NCI-H128 (cell line): ENCODE results near the gene SLC66A1.

Experiments used
- DNase-seq: peaks from one replicate; lab custom pipeline; 2025; ENCODE audit not compliant: unreplicated experiment; lab: John Stamatoyannopoulos, UW

Gene SLC66A1

DNA sequence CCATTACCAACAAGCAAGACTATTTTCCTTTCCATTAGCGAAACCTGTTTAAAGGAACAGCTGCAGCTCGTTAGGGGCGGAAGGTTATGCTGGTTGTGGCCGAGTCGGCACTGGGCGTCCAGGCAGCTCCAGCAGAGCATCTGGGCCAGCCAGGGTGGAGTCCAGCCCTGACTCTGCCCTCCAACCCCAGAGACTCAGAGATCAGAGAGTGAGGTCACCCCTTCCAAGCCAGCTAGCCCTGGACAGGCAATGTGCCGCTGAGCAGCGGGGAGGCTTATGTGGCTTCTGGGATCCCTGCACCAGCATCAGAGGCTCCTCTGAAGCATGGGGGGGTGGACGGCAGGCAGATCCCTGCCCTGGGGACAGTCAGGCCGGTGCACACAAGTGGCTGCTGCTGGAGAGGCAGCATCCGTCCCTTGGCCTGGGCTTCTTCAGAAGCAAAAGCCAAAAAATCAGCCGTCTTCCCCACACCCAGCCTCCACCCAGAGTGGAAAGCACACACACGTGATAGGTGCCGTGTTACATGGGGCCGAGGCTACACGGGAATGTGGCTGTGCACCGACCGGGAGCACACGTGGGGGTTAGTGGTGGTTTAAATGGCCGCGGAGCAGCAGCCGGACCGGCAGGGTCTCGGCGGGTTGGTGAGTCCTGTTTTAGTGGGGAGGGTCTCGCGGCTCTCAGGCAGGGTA lies 30.1 kb downstream of the SLC66A1 start:
- DNase-seq = no peak

DNA sequence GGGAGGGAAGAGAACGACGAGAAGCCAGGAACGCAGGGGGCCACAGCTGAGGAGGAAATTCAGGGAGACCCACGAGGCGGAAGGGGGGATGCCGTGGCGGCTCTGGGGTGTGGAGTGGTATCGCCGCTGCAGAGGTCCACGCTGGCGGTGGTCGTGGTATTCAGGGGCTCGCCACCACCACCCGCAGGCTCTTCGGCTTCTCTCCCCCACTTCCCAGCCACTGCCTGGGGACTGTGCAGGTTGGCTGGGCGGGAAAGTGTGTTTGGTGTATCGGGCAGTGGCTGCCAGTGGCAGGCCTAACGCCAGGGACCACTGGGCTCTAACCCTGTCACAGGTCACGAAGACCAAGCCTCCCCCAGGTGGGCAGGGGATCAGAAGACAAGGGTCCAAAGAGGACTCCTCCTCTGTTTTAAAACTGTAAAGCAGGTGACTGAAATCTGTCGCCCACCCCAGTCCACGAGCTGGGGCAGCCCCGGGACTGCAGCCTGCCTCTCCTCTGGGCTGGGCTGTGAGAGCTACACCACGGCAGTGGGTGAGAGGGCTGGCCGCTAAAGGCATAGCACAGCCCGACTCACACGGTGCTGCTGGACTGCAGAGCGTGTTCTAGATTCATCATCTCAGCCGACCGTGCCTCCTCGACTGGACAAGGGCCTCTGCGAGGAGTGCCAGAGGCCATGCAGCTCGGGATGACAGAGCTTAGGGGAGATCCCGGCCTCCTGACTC lies 30.9 kb downstream of the SLC66A1 start:
- no peak for DNase-seq

DNA sequence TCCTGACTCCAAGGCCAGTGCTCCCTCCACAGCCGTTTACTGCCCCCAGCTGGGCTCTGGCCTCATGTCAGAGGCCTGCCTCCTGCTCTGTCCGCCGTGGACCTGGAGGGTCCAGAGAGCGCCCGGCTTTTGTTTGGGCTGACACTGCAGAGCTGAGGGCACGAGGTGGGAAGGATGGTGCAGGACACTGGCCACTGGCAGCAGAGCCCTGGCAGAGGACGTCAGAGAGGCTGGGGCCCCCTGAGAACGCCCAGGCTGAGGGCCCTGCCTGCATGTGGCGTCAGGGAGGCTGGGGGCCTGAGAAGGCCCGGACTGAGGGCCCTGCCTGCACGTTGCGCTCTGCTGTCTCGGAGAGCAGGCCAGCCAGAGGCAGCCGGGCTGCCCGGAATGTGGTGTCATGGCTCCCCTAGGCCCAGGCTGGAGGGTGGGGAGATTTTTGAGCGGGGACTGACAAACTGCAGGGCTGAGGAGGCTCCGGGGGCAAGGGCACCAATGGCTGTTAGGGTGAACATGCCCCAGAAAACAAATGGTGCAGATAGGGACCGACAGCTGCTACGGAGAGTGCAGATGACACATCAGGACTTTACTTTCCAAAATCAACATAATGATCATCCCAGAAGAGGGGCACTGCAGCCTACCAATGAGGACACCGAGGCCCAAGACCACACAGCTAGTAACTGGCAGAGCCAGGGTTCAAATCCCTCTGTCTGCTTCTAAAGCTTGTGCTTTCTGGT lies 31.7 kb downstream of the SLC66A1 start:
- no peak for DNase-seq

DNA sequence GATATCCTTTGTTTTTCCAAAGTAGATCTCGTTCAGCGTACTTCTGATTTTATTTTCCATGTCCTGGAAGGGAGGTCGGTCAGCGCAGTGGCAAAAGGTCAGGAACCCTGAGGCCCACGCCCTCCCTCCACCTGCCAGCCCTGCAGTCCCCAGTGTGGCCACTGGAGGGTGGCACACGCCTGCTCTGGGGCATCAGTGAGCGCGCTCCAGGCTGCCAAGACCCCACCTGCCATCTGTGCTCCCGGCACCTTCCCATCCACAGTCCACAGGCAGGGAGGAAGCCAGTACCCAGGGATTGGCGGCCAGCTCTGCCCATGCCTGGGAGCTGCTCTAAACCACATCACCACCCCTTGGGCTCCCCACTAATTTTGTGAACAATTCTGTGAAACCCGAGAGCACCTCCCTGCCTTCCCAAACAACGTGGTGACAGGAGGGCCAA lies 32.3 kb downstream of the SLC66A1 start:
- no peak for DNase-seq

DNA sequence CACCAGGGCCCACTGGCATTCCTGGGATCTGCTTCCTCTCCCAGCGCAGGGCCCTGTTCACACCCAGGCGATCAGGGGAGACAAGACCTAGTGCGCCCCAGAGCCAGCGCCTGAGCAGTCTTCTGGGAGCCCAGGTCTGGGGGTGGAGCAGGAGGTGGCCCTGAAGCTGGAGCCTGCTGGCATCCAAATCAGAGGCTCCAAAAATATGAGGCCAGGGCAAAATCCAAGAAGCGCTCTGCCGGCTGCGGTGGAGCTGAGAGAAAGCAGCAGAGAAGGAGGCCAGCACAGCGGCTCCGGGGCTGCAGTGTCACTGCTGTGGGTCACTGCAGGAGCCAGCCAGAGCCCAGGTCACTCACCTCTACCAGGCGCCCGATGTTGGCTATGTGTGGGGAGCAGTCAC lies 32.7 kb downstream of the SLC66A1 start:
- no peak for DNase-seq

DNA sequence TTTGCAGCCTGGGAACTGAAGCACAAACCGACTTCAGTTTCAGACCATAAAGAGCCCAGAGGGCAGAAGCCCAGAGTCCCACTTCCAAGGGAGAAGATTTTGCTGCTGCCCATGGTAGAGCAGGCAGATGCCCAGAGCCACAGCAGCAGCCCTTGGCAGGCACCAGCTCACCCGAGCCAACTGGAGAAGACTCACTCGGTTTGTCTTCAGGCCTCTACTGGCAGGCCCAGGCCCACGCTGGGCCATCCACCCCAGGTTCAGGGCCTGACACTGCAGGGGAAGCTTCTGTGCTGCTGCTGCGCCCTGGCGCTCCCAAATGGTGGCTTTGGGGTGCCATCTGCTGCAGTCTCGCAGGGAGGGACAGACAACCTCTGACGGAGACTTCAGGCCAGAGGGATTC lies 33.3 kb downstream of the SLC66A1 start:
- no peak for DNase-seq

DNA sequence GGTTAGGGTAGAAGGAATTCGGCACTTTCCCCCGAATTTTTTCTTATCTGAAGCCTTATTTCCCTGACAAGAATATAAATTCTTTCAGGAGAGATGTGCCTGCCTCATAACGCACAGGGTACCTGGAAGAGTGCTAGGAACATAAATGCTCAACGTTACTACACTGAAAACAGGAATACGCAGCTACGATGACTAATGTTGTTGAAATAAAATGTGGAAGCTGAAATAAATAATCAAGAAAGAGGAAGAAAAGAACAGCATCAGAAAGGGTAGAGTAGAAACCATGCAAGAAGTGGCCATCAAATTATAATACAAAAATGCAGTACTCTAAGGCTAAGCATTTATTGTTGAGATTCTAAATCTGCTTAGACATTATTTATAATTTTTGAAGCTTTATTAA lies 33.9 kb downstream of the SLC66A1 start:
- DNase-seq = no peak

DNA sequence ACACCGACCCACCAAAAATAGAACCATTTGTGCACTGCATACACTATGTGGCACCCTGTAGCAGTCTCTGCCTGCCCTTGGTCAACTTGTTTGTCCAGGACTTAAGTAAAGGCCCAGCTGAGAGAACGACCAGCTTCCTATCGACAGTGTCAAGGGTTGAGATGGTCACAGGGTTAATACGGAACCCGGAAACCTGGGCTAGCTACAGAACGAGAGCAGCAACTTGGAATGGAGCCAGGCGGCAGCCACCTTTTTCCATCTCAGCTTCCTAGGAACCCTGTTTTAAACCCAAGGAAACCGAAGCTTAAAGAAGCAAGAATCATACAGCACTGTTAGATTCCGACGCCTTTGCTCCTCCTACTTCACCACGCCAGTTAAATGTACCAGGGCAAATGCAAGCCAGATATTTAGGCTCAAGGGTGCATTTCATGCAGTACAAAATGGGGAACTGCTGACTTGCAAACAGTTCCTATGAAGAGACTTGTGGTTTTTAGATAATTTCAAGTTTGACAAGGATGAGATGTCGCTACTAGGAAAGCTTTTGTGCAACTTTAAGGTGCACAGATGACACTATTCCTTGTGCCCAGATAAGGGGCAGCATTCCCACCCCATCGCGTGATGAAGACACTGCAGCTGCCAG lies 35.5 kb downstream of the SLC66A1 start:
- no peak for DNase-seq

DNA sequence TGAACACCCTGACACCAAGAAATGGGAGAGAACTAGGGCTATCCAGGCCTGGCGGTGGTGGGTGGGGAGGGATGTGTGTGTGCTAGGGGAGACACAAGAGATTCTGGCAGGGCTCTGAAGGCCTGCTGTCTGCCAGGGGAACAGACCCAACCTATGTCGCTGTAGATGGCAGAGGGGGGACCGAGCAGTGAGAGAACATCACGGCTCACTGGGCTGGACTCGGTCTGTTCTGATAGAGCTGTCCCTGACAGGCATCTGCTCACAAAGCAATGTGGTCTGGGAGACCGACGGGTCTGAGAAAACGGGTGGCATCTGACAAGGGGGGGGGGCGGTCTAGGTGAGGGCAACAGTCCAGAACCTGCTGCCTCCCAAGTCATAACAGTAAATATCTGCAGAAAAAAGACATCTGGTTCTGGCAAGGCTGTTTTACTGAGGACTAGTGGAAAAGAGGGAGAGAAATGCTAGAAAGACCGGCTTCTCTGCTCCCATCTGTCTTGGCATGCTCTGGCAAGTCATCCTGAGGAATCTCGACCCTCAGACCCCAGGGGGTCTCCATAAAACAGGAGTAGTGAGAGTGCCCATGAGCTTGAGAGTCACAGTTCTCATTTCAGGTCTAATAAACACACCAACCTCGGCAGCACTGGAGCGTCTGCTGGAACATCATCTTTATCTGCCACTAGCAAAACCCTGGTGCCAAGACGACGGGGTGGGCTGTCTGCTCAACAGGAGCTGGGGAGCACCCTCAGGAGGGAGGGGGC lies 36.5 kb downstream of the SLC66A1 start:
- no peak for DNase-seq

DNA sequence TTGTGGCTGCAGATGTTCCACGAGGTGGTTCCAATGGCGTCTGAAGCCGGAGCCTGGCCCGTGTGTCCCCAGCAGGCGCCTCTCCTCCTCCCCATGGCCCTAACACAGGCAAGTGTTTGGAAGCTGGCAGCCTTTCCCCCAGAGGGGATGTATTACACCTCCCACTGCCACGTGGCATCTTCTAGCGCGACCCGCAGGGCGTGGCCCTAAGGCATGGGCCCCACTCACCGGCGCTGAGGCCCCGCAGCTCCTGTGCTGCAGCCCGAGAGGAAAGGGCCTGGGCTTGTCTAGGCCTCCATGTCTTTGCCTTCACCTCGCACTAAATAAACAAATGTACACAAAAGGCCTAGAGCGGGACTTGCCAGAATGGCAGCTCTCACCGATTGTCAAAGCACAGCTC lies 37.9 kb downstream of the SLC66A1 start:
- DNase-seq = no peak

DNA sequence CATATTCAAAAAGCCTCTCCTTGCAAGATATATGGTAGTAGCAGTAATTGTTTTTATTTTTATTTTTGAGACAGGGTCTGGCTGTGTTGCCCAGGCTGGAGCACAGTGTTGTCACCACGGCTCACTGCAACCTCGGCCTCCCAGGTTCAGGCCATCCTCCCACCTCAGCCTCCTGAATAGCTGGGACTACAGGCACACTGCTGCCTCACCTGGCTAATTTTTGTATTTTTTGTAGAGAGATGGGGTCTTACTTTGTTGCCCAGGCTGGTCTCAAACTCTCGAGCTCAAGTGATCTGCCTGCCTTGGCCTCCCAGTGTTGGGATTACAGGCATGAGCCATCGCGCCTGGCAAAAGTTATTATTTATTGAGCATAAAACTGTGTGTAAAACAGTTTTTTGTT lies 38.4 kb downstream of the SLC66A1 start:
- no peak for DNase-seq

DNA sequence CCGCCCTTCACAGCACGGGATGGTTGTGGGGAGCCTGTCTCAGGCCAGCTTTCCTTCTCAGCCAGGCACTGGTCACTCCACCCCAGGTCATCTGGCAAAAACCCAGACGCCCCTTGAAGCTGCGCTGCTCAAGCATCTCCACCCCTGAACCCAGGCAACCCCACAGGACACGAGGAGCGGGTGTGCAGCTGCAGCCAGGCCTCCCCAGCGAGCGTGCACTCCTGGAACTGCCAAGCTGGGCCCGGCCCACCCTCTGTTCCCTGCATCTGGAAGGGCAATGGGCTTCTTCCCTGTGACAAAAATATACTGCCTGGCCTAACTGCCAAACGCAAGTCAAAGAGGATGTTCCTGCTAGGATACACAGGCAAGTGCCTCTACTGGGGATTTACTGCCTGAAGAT lies 39.7 kb downstream of the SLC66A1 start:
- DNase-seq = no peak

DNA sequence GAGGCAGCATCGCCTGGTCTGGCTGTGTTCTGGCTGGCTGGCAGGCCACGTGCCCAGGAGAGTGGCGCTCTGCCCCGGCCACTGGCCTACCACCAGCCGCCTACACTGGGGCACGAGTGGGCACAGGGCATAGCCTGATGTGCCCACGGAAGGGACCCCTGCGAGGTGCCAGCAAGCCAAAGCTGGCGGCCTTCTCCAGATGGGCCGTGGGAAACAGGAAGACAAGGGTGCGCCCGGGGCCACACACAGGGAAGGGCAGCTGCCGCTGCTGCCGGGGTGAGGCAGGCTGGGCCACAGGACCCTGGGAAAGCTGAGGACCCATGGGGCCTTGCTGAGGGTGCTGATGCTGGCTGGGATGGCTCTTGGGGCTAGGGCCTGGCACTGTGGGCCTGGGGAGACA lies 40.7 kb downstream of the SLC66A1 start:
- no peak for DNase-seq

DNA sequence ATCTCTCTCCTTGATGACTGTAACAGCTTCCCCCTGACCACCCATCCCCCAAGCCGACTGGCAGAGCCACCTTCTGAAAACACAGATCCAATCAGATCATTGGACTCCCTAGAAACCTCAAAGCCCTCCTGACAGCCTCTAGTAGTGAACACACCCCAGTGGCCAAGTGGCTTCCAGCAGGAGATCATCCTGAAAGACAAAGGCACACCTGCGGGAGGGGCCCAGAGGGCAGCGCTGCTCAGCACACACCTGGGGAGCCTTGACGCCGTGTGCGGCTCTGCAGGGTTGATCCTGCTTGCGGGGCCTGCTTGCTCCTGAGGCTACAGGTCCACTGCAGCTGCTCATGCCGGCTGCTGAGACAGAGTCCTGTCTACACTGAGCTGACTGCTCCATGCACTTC lies 41.5 kb downstream of the SLC66A1 start:
- peak; percentile 77 for DNase-seq

DNA sequence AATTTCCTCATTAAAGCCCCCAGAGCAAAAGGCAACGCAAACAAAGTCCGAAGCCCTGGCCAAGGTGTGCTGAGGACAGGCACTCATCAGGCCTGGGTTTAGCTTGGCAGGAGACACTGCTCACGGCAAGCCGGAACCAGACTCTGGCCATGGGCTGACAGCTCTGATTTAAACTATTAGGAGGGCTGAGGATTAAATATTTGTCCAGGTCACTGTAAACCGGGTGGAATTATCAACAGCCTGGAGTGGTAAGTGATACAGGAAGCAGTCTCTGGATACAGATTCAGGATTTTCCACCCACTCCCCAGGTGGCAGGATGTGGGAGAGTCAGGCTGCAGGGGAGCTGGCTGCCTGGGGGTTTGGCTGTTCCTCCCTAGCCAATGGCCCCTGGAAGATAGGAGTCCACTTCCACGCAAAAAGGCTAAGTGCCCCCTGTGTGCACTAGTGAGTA lies 42.4 kb downstream of the SLC66A1 start:
- DNase-seq = no peak

DNA sequence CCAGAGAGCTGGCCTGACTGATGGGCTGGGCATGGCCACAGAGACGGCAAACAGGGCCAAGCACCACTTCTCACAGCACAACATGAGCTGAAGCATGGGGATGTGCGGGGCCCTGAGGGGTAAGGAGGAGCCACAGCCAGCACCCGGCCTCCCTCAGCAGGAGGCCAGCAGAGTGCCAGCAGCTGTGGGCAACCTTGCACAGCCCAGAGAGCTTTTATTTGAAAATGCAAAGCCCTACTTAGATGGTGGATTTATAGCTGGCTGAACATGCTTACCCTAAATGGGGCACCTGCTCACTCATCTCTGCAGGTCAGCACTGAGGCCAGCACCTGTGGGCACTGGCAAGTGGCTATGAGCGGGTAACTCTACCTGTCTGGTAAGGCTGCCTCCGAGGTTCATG lies 44.1 kb downstream of the SLC66A1 start:
- peak; percentile 25 for DNase-seq

DNA sequence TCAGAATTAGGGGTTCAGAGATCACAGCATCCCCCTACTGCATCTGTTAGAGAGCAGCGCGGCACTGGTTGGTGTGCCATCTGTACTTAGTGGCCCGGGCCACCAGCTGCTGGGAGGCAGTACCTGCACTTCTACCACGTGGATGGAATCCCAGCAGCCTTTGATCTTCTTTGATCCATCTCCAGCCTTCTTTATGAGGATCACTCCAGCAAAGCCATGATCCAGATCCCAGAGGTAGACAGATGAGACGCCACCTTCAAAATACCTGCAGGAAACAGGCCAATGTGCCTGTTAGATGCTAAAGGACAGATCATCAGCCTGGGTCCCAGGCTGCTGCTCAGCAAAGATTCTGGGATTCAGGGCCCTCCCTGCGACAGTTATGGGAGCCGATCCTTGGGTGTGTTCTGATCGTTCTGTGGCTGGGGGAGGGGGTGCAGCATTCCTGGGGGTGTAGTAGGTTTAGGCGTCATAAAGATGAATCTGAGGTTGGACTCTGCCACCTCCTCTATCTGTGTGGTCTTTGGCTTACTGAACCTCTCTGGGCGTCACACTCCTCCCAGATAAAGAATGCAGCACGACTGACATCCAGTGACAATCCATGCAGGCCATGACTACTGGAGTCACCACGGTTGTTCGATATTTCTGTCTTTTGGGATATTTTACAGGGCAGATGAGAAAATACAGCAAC lies 45.3 kb downstream of the SLC66A1 start:
- DNase-seq = no peak

DNA sequence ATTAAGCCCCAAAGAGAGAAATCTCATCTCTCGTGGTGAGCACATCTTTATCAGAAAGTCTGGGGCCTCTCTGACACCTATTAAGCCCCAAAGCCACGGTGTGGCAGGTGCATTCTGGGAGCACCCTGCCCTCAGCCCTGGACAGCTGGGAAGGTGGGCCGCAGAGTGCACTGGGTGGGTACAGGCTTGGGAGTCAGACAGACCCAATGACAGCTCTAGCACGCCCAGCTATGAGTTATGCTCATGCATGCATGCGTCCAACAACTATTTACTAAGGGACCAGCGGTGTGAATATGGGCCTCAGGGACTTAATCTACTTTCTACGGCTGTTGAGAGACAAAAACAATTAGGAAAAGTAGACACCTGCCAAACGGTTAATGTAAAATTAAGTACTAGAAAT lies 46.6 kb downstream of the SLC66A1 start:
- DNase-seq = no peak

DNA sequence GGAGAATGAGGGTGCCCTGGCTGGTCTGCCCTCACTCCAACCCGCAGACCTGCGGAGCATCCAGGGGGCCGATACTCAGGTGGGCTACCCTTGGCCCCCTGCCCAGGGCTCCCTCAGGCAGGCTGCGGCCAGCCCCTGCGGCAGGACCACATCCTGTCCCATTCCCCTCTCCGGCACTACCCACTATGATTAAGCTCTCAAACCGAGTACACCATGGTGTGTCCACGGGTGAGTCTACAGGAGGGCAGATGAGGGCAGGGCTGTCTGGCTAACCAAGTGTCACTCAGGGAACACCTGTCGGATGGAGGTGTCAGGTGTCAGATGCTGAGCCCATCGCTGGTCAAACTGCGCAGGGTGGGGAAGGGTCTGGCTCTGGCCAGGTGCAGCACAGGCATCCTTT lies 47.2 kb downstream of the SLC66A1 start:
- no peak for DNase-seq

DNA sequence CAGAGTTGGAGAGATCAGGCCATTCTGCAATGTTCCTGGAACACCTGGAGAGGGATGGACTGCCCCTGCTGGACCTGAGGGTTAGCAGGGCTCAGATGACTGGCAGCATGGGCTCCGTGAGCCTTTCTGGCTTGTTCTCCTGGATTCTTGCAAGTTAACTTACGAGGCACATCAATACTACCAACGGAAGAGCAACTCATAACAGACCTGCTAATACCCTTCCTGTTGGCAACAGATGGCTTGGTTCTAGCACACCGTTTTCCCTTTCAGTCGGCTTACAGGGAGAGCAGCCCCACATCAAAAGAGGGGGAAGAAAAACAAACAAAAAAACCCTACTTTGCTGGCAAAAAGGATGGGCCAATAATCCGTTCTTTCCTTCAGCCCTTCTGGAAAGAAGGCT lies 47.9 kb downstream of the SLC66A1 start:
- DNase-seq = no peak
